HepG2 (cell line): ENCODE data around the gene HS3ST4.

ENCODE experiments used
- ATF7-NPFF ChIP-seq: sonication (generic); formaldehyde crosslinking; IDR thresholded peaks from 2 replicates; pipeline ENCODE4 v1.8.1; 2023; ENCODE audit warnings: mild to moderate bottlenecking, low read depth, missing genetic modification reagents, moderate library complexity
- JUNB ChIP-seq: sonication (generic); formaldehyde crosslinking; IDR thresholded peaks from 2 replicates; pipeline ENCODE4 v1.8.0; 2022; ENCODE audit warnings: missing genetic modification reagents, mild to moderate bottlenecking, borderline replicate concordance
- MAFK ChIP-seq, 2 experiments: IDR thresholded peaks in 1 of 2; conservative IDR thresholded peaks in 1 of 2; 2 replicates each; pipeline ENCODE4 v1.6.1; 2011; ENCODE audit warnings: improper control_type of control experiment in 2 of 2, low read length in 2 of 2
- MEF2D ChIP-seq: sonication (generic); formaldehyde crosslinking; IDR thresholded peaks from 2 replicates; pipeline ENCODE4 v1.5.1; 2020; ENCODE audit warnings: mild to moderate bottlenecking, missing genetic modification reagents
- MTA3 ChIP-seq: sonication (generic); formaldehyde crosslinking; IDR thresholded peaks from 2 replicates; pipeline ENCODE4 v1.4.0; 2020; ENCODE audit warnings: missing genetic modification reagents
- POLR2AphosphoS5 ChIP-seq: IDR thresholded peaks from 2 replicates; pipeline ENCODE4 v1.6.1; 2012; ENCODE audit warnings: low read depth, low read length
- SUZ12 ChIP-seq: fragments of 150-350 bp; IDR thresholded peaks from 2 replicates; pipeline ENCODE4 v1.6.1; 2014; ENCODE audit warnings: low read depth, low read length
- ZNF333 ChIP-seq: sonication (generic); formaldehyde crosslinking; IDR thresholded peaks from 2 replicates; pipeline ENCODE4 v1.4.0; 2020; ENCODE audit warnings: mild to moderate bottlenecking, missing genetic modification reagents, borderline replicate concordance
- TF ChIP-seq, protein P1 (sequence below): sonication (generic); formaldehyde crosslinking; IDR thresholded peaks from 2 replicates; pipeline ENCODE4 v1.5.0; 2020; ENCODE audit warnings: mild to moderate bottlenecking, missing genetic modification reagents, moderate library complexity
- TF ChIP-seq, protein P2 (sequence below): sonication (generic); formaldehyde crosslinking; IDR thresholded peaks from 2 replicates; pipeline ENCODE4 v1.8.1; 2023; ENCODE audit warnings: missing genetic modification reagents, inconsistent platforms, borderline replicate concordance

DNA sequence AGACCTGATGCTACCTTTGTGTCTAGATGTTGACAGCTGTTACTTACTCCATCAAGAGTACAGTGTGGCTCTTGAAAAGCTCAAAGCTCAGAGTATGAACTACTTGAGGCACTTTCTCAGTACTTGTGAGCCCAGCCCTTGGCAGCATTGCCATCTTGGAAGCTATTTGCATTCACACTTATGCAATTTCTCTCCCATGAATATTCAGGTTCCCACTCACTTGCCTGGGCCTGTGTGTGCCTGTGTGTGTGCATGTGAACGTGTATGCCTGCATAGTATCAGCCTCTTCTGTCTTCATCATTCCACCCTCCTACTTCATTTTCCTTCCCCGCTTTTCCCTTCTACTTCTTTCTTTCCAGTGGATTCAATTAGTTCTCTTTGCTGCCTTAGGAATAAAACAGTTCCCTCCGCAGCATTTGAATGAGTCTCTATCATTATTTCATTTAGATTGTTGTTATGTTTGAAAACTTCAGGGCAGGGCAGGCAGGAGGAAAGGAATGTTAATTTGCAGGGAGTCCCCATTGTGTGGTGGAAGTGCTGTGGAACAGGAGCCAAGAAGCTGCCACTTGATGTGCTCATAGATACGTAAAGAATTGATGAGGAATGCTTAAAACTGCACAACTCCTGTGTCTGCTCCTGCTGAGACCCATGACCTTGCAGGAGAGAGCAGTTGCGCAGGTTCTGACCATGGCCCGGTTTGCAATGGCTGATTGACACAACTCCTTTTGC is 58.9 kb downstream of the HS3ST4 start:
- TF ChIP-seq POLR2AphosphoS5 (no peak), SUZ12 (no peak), ATF7-NPFF (CRISPR knock-in tag) (no peak), MTA3 (CRISPR knock-in tag) (no peak), ZNF333 (no peak), JUNB (no peak), MEF2D (no peak), MAFK (conservative IDR thresholded peaks at IDR 0.05 in 1 of 2, IDR thresholded peaks at IDR 0.05 in 1 of 2; ENCODE audit: low read length in 2 of 2) (no peak)
- TF ChIP-seq, protein P1, sequence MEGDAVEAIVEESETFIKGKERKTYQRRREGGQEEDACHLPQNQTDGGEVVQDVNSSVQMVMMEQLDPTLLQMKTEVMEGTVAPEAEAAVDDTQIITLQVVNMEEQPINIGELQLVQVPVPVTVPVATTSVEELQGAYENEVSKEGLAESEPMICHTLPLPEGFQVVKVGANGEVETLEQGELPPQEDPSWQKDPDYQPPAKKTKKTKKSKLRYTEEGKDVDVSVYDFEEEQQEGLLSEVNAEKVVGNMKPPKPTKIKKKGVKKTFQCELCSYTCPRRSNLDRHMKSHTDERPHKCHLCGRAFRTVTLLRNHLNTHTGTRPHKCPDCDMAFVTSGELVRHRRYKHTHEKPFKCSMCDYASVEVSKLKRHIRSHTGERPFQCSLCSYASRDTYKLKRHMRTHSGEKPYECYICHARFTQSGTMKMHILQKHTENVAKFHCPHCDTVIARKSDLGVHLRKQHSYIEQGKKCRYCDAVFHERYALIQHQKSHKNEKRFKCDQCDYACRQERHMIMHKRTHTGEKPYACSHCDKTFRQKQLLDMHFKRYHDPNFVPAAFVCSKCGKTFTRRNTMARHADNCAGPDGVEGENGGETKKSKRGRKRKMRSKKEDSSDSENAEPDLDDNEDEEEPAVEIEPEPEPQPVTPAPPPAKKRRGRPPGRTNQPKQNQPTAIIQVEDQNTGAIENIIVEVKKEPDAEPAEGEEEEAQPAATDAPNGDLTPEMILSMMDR (CRISPR knock-in tag), result no peak
- TF ChIP-seq, protein P2, sequence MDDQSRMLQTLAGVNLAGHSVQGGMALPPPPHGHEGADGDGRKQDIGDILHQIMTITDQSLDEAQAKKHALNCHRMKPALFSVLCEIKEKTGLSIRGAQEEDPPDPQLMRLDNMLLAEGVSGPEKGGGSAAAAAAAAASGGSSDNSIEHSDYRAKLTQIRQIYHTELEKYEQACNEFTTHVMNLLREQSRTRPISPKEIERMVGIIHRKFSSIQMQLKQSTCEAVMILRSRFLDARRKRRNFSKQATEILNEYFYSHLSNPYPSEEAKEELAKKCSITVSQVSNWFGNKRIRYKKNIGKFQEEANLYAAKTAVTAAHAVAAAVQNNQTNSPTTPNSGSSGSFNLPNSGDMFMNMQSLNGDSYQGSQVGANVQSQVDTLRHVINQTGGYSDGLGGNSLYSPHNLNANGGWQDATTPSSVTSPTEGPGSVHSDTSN (CRISPR knock-in tag), result no peak
